Measurements from ENCODE around the gene ZDHHC20.
"Not testable (repeated sequence)": the region's sequence is repeated elsewhere in the genome, so short reads cannot be mapped to it uniquely, and the experiment has no call there.

ZDHHC20 gene

DNA sequence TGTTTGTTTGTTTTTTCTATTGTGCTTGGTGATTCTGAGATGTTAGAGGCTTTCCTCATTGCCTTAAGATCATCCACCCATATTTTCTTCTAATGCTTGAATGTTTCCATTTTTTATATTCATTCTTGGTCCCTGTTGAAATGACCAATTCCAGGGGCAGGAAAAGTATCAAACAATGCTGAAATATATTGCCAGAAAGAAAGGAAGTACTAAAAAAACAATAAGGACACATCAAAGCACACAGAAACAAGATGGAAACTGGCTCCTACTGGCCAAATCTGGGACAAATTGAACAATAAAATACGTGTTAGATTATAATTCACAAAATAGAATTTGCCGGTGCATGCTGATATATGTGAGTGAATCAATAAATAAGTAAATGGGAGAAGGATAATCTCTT, 23.9 kb downstream of the ZDHHC20 start:
- no peak for DNase-seq

GRCh38 chr13:21434588-21434987, 24.5 kb downstream of the ZDHHC20 start:
- no peak for DNase-seq

DNA sequence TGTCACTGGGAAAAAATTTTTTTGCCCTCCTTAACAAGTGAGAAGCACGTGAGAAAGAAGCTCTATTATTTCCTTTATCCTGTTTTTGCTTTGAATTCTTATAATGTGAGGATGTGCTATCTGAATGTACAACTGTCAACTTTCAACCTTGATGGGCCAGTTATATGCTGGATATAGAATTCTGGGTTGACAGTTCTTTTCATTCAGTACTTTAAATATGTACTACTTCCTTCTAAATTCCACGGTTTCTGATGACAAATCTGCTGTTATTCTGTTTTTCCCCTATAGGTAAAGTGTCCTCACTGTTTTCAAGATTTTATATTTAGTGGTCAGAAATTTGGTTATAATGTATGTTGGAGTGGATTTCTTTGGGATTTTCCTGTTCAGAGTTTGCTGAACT, 29.9 kb downstream of the ZDHHC20 start:
- no peak for DNase-seq

DNA sequence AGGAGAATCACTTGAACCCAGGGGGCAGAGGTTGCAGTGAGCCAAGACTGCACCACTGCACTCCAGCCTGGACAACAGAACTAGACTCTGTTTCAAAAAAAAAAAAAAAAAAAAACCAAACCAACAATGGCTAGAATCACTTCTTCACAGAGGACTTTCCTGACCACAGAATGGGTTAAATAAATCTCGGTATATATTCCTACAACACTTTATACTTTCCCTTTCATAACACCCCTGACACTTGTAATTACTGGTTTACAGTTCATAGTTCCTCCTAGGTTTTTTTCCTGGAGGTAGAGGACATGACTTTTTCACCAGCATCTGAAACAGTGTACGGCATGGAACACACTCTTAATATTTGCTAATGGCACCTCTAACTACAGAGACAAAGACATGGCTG, 31.4 kb downstream of the ZDHHC20 start:
- no peak for DNase-seq

DNA sequence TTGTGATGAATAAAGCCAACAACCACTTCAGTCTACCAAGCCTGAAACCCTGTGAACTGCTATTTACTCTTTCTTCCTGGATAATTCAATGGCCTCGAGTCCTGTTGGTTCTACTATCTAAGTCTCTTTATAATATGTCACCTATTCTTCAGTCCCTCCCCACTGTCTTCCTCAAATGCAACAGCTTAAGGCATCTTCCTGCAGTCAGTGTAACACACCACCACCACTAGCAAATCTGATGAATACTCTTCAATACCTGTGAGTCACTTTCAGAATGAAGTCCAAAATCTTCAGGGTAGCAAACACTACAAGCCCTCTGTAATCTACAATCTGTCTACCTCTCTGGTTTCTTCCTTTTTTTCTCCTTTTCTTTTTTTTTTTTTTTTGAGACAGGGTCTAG, 32.9 kb downstream of the ZDHHC20 start:
- no peak for DNase-seq

DNA sequence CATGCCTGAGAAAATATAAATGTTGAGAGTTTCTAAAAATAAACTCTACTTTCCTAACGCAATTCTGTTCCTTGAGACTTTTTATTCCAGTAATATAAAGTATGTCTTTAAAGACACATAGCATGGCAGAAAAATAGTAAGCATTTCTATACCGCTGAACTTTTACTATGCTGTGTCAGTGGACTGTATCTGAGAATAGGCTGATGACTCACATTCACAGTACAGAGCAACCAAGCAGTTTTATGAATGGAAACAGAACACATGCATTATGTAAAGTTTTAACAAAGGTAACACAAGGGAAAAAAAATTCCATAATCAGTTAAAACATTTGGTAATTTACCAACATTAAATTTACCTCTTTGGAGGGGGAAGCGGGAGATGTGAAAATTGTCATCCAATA, 38.4 kb downstream of the ZDHHC20 start:
- no peak for DNase-seq

GRCh38 chr13:21413013-21413412, 46.1 kb downstream of the ZDHHC20 start:
- no peak for DNase-seq

GRCh38 chr13:21410453-21410852, 48.6 kb downstream of the ZDHHC20 start:
- DNase-seq: peak; percentile 60

- DNase-seq: no peak
These were observed 53.8 kb downstream of the ZDHHC20 start for GRCh38 chr13:21405309-21405708.

DNA sequence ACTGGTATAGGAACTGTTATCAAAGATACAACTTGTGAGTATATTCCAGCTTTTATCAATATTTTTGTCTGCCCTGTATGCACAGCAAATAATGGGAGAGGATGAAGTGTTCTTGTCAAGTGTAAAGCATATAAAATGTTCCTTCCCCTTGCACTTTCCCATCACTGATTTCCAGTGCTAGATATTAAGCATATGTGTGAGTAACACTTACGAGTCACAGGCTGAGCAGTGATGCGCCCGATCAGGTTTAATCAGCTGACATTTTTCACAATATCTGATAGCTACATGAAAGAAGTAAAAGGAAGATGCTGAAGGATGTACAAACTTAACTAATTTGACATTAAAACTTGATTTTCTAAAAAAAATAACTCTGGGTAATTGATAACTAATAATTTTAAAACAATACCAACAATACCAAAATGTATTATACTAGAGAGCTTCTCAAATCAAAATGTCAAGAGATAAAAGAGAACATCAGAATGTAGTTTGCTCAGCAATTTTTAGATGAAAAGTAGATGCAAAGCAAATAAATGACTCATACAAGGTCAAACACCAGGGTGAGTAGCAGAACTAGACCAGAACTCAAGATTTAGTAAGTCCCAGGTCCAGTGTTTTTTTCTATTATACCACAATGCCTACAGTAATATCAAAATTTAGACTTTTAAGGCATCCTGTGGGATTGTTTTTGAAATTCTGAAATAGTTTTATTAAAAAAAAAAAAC, 56.4 kb downstream of the ZDHHC20 start:
- DNase-seq: no peak

GRCh38 chr13:21399741-21400140, 59.4 kb downstream of the ZDHHC20 start:
- no peak for DNase-seq

GRCh38 chr13:21395953-21396352, 63.1 kb downstream of the ZDHHC20 start:
- DNase-seq: no peak

DNA sequence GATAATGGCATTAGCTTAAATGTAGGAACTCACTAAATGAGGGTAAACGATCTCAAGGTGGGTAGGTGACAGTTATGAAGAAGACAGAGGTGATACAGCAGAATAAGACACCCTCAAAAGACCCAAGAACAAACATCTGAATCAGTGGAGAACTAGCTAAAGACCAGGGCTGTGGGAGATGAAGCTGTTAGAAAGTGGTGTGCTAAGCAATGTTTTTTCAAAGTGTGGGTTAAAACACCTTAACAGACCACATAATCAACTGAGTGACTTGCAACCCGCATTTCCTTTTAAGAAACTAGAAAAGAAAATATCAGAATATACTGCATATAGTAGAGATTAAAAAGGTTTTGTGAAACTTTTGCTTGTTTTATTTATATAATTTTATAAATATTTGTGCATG, 70.0 kb downstream of the ZDHHC20 start:
- DNase-seq: no peak

DNA sequence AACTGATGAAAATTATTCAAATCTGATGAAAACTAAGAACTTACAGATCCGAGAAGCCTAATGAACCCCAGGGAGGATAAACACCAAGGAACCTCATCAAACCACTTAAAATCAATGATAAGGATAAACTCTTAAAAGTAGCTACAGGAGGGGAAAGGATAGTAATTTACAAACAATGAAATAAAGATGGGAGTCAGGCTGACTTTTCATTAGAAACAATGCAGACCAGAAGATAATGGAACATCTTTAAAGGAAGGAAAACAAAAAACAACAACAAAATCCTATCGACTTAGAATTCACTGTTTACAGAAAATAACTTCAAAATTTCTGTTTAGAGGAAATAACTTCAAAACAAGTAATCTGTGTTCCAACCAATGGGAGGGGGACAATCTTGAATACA, 73.4 kb downstream of the ZDHHC20 start:
- DNase-seq: no peak

- DNase-seq: no peak
These were observed 76.0 kb downstream of the ZDHHC20 start for GRCh38 chr13:21383090-21383489.

GRCh38 chr13:21376998-21377985, 81.8 kb downstream of the ZDHHC20 start:
- not testable (repeated sequence) for DNase-seq

DNA sequence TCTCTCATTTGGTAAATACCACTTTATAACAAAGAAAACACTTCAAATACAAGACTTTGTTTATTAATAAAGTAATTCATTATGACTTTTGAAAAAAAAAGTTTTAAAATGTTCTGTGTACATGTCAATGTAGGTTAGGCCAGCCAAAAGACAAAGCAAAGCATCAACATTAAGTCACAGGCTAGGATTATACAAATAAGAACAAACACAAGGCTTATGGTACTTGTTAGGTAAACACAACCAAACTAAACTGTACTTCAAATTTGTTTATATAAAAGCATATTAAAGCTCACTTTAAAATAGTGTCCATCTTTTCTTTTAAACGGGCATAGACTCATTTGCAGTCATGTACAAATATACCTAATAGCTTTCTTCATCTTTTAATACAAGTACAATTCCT, 86.6 kb downstream of the ZDHHC20 start:
- no peak for DNase-seq

DNA sequence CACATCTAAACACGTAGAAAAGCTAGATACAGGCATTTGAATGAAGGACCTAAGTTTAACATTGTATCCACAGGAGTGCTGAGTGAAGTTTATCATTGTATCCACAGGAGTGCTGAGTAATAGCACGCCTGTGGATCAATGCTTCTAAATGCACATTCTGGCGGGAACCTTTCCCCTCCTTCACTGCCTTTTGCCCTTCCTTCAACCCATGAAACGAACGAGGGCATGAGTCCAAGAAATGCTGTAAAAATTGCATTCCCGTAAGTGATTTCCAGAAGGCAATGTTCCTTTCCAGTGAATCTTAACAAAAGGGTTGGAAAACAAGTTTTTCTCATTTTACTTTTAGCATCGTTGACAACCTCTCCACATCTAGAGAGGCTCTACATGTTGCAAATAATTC, 88.1 kb downstream of the ZDHHC20 start:
- no peak for DNase-seq

- DNase-seq: no peak
These were observed 93.5 kb downstream of the ZDHHC20 start for GRCh38 chr13:21365574-21365973.

DNA sequence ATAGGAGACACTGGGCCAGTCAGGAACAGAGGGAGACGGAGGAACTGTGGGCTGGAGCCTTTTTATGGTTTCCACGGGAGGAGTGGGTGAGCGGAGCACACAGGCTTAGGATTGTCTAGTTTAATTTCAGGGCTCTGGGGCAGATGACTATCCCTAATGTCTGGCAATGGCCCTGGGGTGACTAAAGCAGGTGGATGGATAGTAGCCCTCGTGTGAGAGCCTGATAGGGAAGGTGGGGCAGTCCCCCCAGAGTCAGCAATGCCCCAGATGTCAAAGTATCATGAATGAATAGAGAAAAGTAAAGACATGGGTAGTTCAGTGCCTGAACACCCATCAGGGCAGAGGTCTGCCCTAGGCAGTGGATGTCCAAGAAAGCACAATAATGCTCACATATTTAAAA, 94.2 kb downstream of the ZDHHC20 start:
- DNase-seq: no peak

GRCh38 chr13:21364357-21364756, 94.7 kb downstream of the ZDHHC20 start:
- DNase-seq: no peak

DNA sequence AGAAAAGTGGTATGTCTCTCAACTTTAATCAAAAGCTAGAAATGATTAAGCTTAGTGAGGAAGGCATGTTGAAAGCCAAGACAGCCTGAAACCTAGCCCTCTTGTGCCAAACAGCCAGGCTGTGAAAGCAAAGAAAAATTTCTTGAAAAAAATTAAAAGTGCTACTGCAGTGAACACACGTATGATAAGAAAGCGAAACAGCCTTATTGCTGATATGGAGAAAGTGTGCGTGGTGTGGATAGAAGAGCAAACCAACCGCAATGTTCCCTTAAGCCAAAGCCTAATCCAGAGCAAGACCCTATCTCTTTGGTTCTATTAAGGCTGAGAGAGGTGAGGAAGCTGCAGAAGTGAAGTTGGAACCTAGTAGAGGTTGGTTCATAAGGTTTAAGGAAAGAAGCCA, 96.4 kb downstream of the ZDHHC20 start:
- DNase-seq: no peak

- no peak for DNase-seq
These were observed 97.4 kb downstream of the ZDHHC20 start for GRCh38 chr13:21361706-21362105.

GRCh38 chr13:21361123-21361522, 98.0 kb downstream of the ZDHHC20 start:
- DNase-seq: no peak

Data from T1000 (cell line).